ENCODE measurements around the gene NYNRIN.
"Not testable (repeated sequence)": the region's sequence is repeated elsewhere in the genome, so short reads cannot be mapped to it uniquely, and the experiment has no call there.

NYNRIN gene

DNA sequence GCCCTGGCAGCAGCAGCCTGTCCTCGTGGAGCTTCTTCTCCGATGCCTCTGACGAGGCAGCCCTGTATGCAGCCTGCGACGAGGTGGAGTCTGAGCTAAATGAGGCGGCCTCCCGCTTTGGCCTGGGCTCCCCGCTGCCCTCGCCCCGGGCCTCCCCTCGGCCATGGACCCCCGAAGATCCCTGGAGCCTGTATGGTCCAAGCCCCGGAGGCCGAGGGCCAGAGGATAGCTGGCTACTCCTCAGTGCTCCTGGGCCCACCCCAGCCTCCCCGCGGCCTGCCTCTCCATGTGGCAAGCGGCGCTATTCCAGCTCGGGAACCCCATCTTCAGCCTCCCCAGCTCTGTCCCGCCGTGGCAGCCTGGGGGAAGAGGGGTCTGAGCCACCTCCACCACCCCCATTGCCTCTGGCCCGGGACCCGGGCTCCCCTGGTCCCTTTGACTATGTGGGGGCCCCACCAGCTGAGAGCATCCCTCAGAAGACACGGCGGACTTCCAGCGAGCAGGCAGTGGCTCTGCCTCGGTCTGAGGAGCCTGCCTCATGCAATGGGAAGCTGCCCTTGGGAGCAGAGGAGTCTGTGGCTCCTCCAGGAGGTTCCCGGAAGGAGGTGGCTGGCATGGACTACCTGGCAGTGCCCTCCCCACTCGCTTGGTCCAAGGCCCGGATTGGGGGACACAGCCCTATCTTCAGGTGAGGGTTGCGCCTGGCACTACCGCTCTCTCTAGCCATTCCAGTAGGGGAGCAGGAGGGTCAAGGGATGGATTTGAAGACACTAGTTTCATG lies 28.7 kb upstream of the NYNRIN start:
- DNase-seq = no peak

DNA sequence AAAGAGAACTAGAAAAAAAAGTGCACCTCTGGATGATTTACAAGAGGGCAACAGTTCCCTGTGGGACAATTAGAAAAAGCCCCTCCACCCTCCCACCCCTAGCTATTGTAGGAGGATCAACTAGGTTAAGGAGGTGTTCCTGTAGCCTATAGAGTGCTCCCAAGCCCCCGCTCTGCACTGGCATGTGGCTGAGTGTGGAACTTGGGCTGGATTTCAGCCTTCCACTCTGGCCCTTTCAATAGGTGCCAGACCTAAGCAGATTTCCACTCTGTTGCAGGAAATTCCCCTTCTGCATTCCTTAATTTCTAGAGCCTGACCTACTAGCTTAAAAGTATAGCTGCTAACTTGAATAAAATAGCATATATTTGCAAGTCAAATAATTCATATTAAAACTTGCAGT lies 28.1 kb upstream of the NYNRIN start:
- no peak for DNase-seq

DNA sequence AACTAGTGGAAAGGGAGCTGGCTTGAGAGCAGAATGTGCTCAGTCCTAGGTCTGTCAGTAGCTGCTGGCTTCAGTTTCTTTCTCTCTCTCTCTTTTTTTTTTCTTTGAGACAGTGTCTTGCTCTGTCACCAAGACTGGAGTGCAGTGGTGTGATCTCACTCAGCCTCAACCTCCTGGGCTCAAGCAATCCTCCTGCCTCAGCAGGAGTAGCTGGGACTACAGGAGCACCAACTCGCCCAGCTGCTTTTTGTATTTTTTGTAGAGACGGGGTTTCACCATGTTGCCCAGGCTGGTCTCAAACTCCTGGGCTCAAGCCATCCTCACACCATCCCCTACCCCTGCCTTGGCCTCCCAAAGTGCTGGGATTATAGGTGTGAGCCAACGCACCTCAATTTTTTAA lies 27.2 kb upstream of the NYNRIN start:
- not testable (repeated sequence) for DNase-seq

DNA sequence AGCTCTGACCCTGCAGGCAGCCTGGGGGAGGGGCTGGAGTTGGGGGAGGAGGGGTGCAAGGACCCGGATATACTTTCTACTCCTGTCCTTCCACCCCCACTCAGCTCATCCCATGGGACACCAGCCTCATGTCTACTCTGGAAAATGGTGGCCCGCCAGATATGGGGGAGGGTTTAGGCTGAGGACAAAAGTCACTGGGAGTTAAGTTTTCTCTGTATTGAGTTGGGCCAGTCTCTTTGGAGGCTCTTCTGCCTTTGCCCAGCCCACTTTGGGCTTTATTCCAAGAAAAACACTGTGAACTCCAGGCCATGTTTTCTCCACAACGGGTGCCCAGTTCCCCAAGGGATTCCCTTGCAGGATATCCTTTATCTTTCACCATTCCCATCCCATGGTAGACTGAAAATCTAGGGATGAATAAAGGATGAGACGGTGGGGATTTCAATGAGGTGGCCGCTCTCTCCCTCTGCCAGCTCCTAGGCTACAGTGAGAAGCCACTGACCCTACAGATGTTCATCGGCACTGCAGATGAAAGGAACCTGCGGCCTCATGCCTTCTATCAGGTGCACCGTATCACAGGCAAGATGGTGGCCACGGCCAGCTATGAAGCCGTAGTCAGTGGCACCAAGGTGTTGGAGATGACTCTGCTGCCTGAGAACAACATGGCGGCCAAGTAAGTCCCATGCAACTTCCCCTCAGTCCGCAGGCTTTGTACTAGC lies 25.9 kb upstream of the NYNRIN start:
- DNase-seq = no peak

DNA sequence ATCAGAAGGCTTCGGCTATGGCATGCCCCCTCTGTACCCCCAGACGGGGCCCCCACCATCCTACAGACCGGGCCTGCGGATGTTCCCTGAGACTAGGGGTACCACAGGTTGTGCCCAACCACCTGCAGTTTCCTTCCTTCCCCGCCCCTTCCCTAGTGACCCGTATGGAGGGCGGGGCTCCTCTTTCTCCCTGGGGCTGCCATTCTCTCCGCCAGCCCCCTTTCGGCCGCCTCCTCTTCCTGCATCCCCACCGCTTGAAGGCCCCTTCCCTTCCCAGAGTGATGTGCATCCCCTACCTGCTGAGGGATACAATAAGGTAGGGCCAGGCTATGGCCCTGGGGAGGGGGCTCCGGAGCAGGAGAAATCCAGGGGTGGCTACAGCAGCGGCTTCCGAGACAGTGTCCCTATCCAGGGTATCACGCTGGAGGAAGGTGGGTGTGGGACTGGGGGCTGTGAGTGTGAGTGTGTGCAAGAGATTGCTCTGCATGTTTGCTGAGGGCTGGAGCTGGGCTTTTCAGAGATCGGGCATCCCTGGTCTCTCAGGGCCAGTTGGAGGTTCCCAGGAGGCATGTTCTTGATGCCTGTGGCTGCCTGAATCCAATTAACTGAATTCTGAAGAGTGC lies 22.2 kb upstream of the NYNRIN start:
- DNase-seq = no peak

DNA sequence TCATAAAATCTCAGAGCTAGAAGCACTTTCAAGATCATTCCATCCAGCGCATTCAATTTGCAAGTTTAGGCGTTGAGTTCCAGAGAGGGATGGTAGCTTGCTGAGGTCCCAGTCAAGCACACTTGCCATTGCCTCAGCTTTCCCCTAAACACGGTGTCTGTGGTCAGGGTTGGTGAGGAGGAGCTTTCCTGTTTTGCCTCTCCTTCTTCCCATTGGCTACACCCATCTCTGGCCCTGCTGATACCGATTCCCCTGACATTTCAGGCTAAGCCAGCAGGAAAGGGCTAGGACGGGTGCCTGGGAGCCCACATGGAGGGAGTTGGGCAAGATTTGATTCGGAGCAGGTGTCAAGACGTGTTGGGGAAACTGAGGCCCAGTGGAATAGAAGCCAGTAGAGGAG lies 21.7 kb upstream of the NYNRIN start:
- DNase-seq = no peak

DNA sequence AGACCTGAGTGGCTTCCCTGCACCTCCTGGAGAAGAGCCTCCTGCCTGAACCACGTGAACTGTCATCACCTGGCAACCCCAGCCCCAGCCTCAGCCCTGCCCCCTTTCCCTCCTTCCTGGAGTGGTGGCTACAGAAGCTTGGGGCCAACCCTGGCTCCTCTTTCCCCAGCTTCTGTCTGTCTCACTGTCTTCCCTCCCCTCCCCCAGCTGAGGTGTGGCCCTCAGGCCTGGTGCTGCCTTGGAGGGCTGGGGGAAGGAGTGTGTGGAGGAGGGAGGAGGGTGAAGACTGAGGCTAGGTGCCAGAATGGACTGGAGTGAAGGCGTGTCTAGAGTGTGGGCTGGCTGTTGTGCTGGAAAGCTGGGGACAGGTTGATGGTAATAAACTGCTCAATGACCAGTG lies 21.1 kb upstream of the NYNRIN start:
- no peak for DNase-seq

DNA sequence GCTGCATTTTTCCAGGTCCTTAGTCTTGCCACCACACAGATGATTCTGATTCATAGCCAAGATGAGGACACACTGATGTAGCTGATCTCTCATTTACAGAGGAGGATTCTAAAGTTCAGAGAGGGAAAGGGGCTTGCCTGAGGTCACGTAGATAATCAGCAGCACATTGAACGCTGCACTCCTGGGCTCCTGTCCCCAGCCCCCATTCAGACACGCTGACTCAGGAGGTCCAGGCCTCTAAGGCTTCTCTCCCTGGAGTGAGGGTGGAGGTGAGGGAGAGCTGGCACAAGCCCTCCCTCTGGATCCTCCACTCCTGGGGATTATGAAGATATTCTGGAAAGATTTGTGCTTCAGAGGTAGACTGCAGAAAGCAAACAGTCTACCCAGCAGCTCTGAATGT lies 20.5 kb upstream of the NYNRIN start:
- DNase-seq = no peak

DNA sequence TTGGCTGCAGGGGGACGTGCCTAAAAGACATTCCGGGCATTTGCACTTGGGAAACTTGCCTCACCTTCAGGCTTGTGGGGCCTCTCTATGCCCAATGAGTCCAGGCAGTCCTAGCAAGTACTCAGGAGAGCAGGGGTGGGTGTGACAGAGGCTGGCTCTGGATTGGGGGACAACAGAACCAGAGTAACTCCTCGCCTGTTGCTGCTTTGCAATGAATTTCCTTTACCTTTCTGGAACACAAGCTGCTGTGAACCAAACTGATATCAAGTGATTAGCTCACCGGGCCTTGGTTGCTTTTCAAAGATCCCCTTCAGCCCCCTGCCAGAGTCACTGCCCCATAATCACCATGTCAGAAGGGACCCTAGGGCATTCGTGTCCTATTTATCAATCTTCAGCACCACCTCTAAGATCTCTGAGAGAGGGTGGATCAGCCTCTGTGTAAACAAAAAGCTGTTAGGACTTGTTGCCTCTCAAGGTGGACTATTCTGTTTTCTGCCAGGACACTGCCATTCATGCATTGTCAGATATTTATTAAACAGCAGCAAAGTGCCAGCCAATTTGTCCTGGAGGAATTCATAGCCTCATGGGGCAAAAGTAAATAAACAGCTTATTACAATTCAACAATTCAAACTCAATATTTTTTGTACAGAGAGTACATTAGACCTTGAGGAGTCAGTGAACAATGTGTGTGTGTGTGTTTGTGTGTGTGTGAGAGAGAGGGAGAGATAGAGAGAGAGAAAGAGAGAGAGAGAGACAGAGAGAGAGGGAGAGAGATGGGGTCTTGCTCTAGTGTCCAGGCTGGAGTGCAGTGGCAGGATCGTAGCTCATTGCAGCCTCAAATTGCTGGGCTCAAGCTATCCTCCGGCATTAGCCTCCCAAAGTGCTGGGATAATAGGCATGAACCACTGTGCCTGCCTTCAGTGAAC lies 19.6 kb upstream of the NYNRIN start:
- DNase-seq = no peak

DNA sequence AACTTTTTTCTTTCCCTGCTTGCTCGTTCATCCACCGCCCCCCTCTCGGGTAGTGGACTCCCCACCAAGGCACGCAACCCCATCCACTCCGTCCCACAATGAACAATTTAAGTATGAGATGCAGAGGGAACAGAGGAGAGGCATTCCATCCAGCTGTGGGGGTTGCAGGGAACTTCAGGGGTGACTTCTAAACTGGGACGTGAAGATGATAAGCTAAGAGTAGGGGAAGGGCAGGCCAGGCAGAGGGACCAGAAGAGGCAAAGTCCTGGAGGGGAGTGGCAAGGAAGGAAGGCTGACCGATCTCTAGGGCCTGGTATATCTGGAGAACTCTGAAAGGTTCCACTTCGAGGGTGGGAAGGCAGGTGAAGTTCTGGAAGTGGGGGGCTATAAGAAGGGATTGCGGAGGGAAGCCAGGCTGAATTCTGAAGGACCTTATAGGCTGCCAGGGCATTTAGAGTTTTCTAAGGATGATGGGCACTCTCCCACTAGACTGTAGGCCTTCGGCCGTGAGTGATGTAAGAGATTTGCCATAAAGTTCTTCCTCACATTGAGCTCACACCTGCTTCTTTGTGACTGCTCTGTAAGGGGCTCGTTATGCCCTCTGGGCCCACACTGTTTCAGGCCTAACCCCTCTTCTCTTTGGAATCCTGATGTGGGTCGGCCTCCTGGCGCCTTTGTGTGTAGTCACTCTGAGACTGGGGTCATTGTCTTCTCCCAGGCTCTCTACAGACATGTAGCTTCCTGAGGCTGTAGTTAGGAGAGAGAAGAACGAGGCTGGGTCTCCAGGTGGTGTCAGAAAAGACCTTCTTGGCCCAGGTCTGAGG lies 18.7 kb upstream of the NYNRIN start:
- DNase-seq = no peak

DNA sequence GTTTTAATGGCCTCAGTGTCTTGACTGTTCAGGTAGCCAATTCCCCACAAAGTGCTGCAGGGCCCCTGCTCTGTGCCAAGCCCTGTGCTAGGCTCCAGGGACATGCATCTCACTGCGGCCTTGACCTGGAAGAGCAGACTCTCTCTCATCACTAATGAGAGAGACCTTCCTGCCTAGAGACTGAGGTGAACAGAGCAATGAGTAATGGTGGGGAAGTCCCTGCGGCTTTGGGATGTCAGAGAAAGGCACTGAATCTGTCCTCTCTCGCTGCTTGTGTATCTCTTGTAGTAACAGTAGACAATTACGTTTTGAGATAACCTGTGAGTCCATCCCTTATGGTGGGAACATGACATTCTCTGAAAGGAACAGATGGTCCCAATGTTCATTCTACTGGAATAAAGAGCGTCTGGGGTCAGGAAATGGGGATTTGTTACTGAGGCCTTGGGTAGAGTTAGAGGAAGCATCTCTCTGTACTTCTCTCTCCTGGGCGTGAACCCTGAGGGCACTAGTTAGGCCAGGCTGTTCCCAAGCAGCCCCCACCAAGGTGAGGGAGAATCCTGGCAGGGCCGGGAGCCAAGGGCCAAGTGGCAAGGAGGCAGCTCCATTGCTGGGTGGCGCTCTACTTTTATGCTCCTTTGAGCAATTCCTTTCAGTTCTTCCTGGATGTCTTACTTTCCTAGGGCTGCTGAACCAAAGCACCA lies 17.3 kb upstream of the NYNRIN start:
- no peak for DNase-seq

DNA sequence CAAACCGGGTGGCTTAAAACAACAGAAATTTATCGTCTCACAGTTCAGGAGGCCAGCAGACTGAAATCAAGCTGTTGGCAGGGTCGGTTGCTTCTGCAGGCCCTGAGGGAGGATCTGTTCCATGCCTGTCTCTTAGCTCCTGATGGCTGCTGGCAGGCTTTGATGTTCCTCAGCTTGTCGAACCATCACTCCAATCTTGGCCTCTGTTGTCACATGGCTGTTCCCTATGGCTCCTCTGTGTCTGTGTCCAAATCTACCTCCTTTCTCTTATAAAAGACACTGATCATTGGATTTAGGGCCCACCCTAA lies 16.8 kb upstream of the NYNRIN start:
- DNase-seq = no peak

DNA sequence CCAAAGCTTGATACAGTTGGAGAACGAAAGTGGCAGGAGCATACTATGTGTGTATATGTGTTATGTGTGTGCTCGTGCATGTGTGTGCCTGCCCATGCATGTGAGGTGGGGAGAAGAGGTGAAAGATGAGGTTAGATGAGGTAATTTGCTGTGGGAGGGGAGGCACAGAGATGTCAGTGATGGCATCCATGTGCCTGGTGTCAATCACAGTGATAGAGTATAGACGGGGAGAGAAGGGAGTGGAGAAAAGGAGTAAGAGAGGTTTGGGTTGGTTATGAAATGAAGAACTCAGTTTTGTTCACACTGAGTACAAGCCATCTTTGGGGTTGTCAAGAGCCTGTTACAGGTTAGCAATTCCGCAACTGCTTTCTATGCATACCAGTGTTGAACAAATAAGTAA lies 14.6 kb upstream of the NYNRIN start:
- no peak for DNase-seq

DNA sequence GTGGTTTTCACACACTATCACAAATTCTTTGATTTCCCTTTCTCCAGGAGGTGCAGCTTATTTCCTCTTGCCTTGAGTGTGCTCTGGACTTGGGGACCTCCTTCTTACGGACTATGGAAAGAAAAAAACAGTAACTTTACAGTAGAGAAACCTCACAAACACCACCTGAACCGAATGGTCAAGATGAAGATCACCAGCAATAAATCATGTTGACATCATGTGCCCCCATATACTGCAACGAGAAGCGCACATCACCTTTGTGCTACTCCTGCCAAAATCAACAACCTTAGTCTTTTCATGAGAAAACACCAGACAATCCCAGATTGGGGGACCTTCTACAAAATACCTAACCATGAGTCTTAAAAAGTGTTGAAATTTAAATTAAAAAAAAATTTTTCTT lies 13.3 kb upstream of the NYNRIN start:
- DNase-seq = no peak

DNA sequence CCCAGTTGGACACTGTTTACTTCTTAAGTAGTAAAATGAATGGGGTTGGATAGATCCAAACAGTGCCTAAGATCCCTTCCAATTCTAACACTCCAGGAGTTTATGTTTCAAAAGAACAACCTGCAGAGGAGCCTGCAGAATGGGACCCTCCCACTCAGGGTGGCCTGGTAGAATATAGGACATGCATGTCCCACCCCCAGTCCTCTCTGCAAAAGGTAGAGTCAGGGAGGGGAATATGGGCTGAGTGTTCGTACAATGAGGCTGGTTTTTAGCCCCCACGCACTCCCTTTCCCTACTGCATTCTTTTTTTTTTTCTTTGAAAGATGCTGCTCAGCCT lies 11.8 kb upstream of the NYNRIN start:
- no peak for DNase-seq

DNA sequence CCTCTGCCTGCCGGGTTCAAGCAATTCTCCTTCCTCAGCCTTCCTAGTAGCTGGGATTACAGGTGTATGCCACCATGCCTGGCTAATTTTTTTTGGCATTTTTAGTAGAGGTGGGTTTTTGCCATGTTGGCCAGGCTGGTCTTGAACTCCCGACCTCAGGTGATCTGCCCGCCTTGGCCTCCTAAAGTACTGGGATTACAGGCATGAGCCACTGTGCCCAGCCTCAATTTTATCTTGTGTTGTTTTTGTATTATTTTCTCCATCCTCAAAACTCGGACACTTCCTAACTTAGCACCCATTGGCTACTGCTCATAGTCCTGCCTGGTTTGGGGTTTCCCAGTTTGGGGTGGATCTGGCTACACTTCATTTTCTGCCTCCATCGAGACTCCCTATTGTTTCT lies 11.2 kb upstream of the NYNRIN start:
- DNase-seq = not testable (repeated sequence)

DNA sequence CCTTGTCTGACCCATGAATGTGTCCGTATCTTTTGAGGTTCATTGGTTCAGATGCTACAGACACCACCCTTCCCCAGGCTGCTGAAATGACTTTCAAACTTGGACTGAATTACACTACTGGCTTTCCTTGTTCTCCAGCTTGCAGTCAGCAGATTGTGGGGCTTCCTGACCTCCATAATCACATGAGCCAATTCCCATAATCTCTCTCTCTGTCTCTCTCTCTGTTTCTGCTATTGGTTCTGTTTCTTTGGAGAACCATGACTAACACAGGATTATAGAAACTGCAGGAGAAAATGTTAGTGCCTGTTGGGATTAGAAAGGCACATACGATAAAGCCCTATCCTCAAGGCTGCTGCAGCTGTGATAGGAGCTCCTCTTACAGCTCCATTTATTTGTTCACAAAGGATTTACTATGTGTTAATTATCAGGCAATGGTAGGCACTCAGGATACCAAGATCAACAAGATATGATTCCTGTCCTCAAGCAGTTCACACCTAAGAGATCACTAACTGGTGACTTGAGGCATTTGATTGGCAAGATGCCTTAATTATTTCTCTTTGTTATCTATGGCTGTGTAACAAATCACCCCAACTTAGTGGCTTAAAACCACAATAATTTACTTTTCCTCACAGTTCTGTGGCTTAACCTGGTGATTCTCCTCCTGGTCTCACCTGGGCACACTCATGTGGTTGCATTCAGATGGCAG lies 10.2 kb upstream of the NYNRIN start:
- no peak for DNase-seq

DNA sequence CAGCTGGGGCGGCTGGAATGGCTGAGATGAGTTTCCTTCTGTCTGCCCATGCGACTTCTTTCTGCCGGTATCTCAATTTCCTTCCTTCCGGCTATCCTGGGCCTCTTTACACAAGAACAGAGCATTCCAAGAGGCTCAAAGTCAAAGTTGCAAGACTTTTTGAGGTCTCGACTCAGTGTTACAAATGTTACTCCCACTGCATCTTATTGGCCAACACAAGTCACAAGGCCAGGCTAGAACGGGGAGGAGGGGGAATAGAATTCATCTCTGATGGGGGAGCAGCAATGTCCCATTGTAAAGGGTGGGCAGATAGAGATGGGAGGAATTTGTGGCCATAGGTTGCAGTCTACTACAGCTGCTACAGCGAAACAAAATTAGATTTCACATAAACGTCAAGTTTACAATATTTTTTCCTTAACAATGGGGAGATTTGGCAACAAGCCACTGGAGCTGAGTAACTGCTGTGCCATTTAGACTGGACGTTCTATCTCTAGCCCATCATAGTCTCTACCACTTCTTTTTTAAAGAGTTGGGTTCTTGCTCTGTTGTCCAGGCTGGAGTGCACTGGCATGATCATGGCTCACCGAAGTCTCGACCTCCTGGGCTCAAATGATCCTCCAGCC lies 9.5 kb upstream of the NYNRIN start:
- no peak for DNase-seq

DNA sequence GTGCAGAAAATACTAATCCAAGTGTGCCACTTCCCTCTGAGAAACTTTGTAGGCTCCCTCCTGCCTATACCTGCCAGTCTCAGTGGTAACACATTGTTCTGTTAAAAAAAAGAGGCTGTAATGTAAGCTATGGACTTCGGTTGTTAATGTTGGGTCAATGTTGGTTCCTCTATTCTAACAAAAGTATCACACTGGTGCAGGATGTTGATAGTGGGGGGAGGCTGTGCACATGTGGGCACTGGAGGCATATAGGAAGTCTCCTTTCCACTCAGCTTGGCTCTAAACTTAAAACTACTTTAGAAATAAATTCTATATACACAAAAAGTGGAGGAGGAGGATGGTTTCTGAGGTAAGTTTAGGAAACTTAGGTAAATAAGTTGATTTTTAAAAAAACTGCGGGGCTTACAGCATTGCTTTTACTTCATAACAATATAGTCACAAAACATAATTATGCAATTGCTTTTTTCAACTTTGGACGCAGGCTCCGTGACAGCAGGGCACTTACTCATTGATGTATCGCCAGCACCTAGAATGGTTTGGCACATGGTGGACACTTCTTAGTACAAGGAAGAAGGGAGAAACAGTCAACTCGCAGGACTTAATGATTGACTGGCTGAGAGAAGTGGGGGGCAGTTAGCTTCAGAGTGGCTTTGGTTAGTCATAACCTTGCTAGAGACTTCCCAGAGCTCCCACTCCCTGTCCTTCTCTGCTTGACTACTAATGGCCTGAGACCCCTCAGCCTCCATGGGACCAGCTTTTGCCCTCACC lies 7.9 kb upstream of the NYNRIN start:
- DNase-seq = no peak
